Body of pancreas (tissue), 4 donors: ENCODE data around the gene USH1G. TPM values are rescaled to one million over a fixed set of nuclear protein-coding genes. Genes with fewer than 3 reads are reported as not detected.
A peak's percentile ranks its signal among the peaks of the same experiment; 100 is the strongest.

Experiments
- ATAC-seq: fragments of 150-250 bp; one replicate; pipeline ENCODE4 v1.9.1; 2016
- DNase-seq, 4 donors: peaks; one replicate each; pipeline ENCODE4 v3.0.0-alpha.2; 2019
- H3K27ac ChIP-seq, 4 donors: fragments of 200-600 bp; sonication (generic); 1 replicate in 3 of 4; 2 replicates in 1 of 4; pipeline versions ENCODE4 v1.5.1 to v1.6.1; 2016 to 2019; ENCODE audit warnings: mild to moderate bottlenecking in 1 of 4, mixed read lengths in 1 of 4, moderate library complexity in 1 of 4
- H3K27me3 ChIP-seq, 2 donors: fragments of 200-600 bp; sonication (generic); one replicate each; pipeline ENCODE4 v1.6.0; 2016; ENCODE audit warnings: mild to moderate bottlenecking in 1 of 2
- H3K36me3 ChIP-seq, 2 donors: fragments of 200-600 bp; sonication (generic); replicated peaks in 1 of 2; 2 replicates each; pipeline ENCODE4 v1.5.1; 2016; ENCODE audit warnings: low read depth in 2 of 2; ENCODE audit not compliant: insufficient read depth in 1 of 2
- H3K4me1 ChIP-seq: fragments of 200-600 bp; sonication (generic); one replicate; pipeline ENCODE4 v1.6.0; 2016
- H3K4me3 ChIP-seq, 2 donors: fragments of 200-600 bp; sonication (generic); 1 replicate in 1 of 2; 2 replicates in 1 of 2; pipeline ENCODE4 v1.5.1; 2016 to 2019
- H3K9me3 ChIP-seq, 3 donors: fragments of 200-600 bp; sonication (generic); 1 replicate in 2 of 3; 2 replicates in 1 of 3; pipeline ENCODE4 v1.5.1; 2016
- CTCF ChIP-seq, 7 experiments: fragments of 450-650 bp in 4 of 7; fragments of 200-600 bp in 3 of 7; sonication (generic) in 3 of 7; IDR thresholded peaks; one replicate each; pipeline ENCODE4 v1.5.1; 2016 to 2019; ENCODE audit warnings: antibody characterized with exemption in 7 of 7
- POLR2A ChIP-seq, 3 donors: fragments of 450-650 bp; IDR thresholded peaks; one replicate each; pipeline ENCODE4 v1.6.1; 2016; ENCODE audit warnings: antibody characterized with exemption in 3 of 3, mild to moderate bottlenecking in 2 of 3
- WGBS, 2 donors: methylation state at CpG; one replicate each; pipeline ENCODE4 v1.1.5; 2017; 5-methylcytosine and 5-hydroxymethylcytosine counted together
- intact Hi-C: fragments of 100-400 bp; cut with DNase I; formaldehyde crosslinking; loops from one replicate; pipeline ENCODE4 v1.15.1; 2023
- total RNA-seq, 2 donors: library from RNA; depleted of rRNA; stranded (reverse); fragments of >200 nt; gene quantifications; one replicate each; pipeline ENCODE4 v1.1.0, GENCODE V29; 2016

Gene USH1G
- total RNA-seq, 2 donors from 2014 or later, result under 0.01 TPM; not detected in 1

GRCh38 chr17:74922172-74922571 is 883 bp downstream of the USH1G start:
- ATAC-seq (no peak), DNase-seq (no peak)
- no peak for TF ChIP-seq CTCF (IDR thresholded peaks at IDR 0.05)
- TF ChIP-seq POLR2A (IDR thresholded peaks at IDR 0.05), result no peak
- WGBS, 2 donors, result 47 to 58% methylated on average over 5 to 6 of the region's 6 CpGs
- no peak overlapping the region for H3K4me3 ChIP-seq
- no peaks in the 10 kb centered on the region for H3K9me3 ChIP-seq
- no peaks in the 10 kb centered on the region for H3K36me3 ChIP-seq
- H3K27ac ChIP-seq, result no peak overlapping the region
- peaks cover 28% of the 10 kb centered on the region for H3K4me1 ChIP-seq
- H3K27me3 ChIP-seq, result peaks cover 0 to 13% of the 10 kb centered on the region in 2 donors
- intact Hi-C loops, result no loop called here

DNA sequence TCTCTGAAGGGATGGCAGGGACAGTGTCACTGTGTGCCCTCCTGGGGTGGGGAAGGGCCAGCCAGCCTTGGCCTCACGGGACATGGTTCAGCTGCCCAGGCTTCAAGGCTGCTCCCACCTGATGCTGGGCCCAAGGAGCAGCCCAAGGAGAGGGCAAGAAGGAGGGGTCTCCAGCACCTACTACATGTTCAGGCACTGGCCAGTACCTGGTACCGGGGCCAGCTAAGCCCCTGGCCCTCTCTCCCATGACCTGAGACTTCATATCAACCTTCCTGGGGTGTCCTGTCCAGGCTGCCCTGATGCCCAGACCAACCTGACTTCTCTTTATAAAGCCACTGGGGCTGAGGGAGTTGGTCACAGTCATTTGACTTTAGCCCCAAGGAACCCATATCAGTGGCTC is 1.3 kb downstream of the USH1G start:
- no peaks in the 10 kb centered on the region for H3K36me3 ChIP-seq
- no peak overlapping the region for H3K27ac ChIP-seq
- peaks cover 0 to 13% of the 10 kb centered on the region in 2 donors for H3K27me3 ChIP-seq
- TF ChIP-seq POLR2A (IDR thresholded peaks at IDR 0.05) (no peak), CTCF (IDR thresholded peaks at IDR 0.05) (no peak)
- H3K4me1 ChIP-seq, result peaks cover 28% of the 10 kb centered on the region
- WGBS, 2 donors, result 78% methylated on average over 1 of the region's 2 CpGs; no CpG with 5 or more reads in 1 of the 2 donors
- intact Hi-C loops, result no loop called here
- H3K4me3 ChIP-seq, result no peak overlapping the region
- H3K9me3 ChIP-seq, result no peaks in the 10 kb centered on the region
- DNase-seq (no peak), ATAC-seq (no peak)

- Histone ChIP-seq H3K4me1 (peaks cover 28% of the 10 kb centered on the region), H3K27ac (no peak overlapping the region), H3K36me3 (no peaks in the 10 kb centered on the region), H3K9me3 (no peaks in the 10 kb centered on the region), H3K27me3 (peaks cover 0 to 13% of the 10 kb centered on the region in 2 donors), H3K4me3 (no peak overlapping the region)
- 52 to 57% methylated on average over 16 to 17 of the region's 19 CpGs for WGBS, 2 donors
- intact Hi-C loops, result no loop called here
- ATAC-seq (no peak), DNase-seq (no peak)
- TF ChIP-seq POLR2A (IDR thresholded peaks at IDR 0.05) (no peak), CTCF (IDR thresholded peaks at IDR 0.05) (no peak)
Measured at GRCh38 chr17:74921026-74921681, 1.9 kb downstream of the USH1G start.

- Histone ChIP-seq H3K9me3 (no peaks in the 10 kb centered on the region), H3K27ac (no peak overlapping the region), H3K36me3 (no peaks in the 10 kb centered on the region), H3K27me3 (peaks cover 0 to 13% of the 10 kb centered on the region in 2 donors), H3K4me3 (no peak overlapping the region), H3K4me1 (peaks cover 28% of the 10 kb centered on the region)
- 56 to 60% methylated on average over 5 to 6 of the region's 6 CpGs for WGBS, 2 donors
- no peak for TF ChIP-seq CTCF (IDR thresholded peaks at IDR 0.05)
- no peak for TF ChIP-seq POLR2A (IDR thresholded peaks at IDR 0.05)
- intact Hi-C loops, result no loop called here
- no peak for DNase-seq
- peak; percentile 10 for ATAC-seq
Measured at GRCh38 chr17:74920642-74921025, 2.4 kb downstream of the USH1G start.

- no peak overlapping the region for H3K4me3 ChIP-seq
- DNase-seq, result no peak
- H3K4me1 ChIP-seq, result peaks cover 28% of the 10 kb centered on the region
- H3K9me3 ChIP-seq, result no peaks in the 10 kb centered on the region
- intact Hi-C loops, result no loop called here
- no peak for ATAC-seq
- no peaks in the 10 kb centered on the region for H3K36me3 ChIP-seq
- no peak for TF ChIP-seq POLR2A (IDR thresholded peaks at IDR 0.05)
- no peak for TF ChIP-seq CTCF (IDR thresholded peaks at IDR 0.05)
- no peak overlapping the region for H3K27ac ChIP-seq
- 69 to 90% methylated on average over 21 to 26 of the region's 27 CpGs for WGBS, 2 donors
- peaks cover 0 to 13% of the 10 kb centered on the region in 2 donors for H3K27me3 ChIP-seq
Measured at GRCh38 chr17:74920306-74920620, 2.8 kb downstream of the USH1G start.
